Hindlimb muscle (tissue), 1 donor: ENCODE data around the gene KRTAP10-7. TPM values are rescaled to one million over a fixed set of nuclear protein-coding genes. Genes with fewer than 3 reads are reported as not detected.
"Not testable (repeated sequence)": the region's sequence is repeated elsewhere in the genome, so short reads cannot be mapped to it uniquely, and the experiment has no call there.

Source experiments
- DNase-seq: peaks from one replicate; pipeline ENCODE4 v3.0.0-alpha.2; 2013
- polyA plus RNA-seq: library from polyadenylated mRNA; unstranded; fragments of 120-200 nt; gene quantifications from one replicate; pipeline ENCODE4 v1.2.1, GENCODE V29; 2013; ENCODE audit not compliant: insufficient read length

KRTAP10-7 gene
- polyA plus RNA-seq, 1 donor = not detected

GRCh38 chr21:44590897-44591800, 9.2 kb upstream of the KRTAP10-7 start:
- not testable (repeated sequence) for DNase-seq

- DNase-seq = not testable (repeated sequence)
These were observed 8.6 kb upstream of the KRTAP10-7 start for GRCh38 chr21:44591801-44592130.

- no peak for DNase-seq
These were observed 7.7 kb upstream of the KRTAP10-7 start, which contains the start of gene KRTAP10-6 for GRCh38 chr21:44592446-44593311. TSS of gene KRTAP10-6 (minus strand) at chr21:44592505. CDS start at chr21:44592484, 21 bp downstream.

GRCh38 chr21:44593598-44594405, 6.6 kb upstream of the KRTAP10-7 start:
- no peak for DNase-seq

- DNase-seq = no peak
These were observed 5.9 kb upstream of the KRTAP10-7 start for GRCh38 chr21:44594406-44594916.

- DNase-seq = no peak
These were observed 4.9 kb upstream of the KRTAP10-7 start for GRCh38 chr21:44595524-44595923.

- no peak for DNase-seq
These were observed 4.2 kb upstream of the KRTAP10-7 start for GRCh38 chr21:44596068-44596725.

GRCh38 chr21:44598061-44598460, 2.3 kb upstream of the KRTAP10-7 start:
- no peak for DNase-seq

GRCh38 chr21:44599264-44600029, 950 bp upstream of the KRTAP10-7 start:
- no peak for DNase-seq

GRCh38 chr21:44601091-44601490, 694 bp downstream of the KRTAP10-7 start:
- DNase-seq = not testable (repeated sequence)

GRCh38 chr21:44601596-44602462, 1.4 kb downstream of the KRTAP10-7 start:
- DNase-seq = no peak

- no peak for DNase-seq
These were observed 2.1 kb downstream of the KRTAP10-7 start for GRCh38 chr21:44602463-44602850.

GRCh38 chr21:44603109-44603875, 2.9 kb downstream of the KRTAP10-7 start:
- no peak for DNase-seq

GRCh38 chr21:44603911-44604310, 3.5 kb downstream of the KRTAP10-7 start:
- DNase-seq = no peak

GRCh38 chr21:44606495-44606894, 6.1 kb downstream of the KRTAP10-7 start:
- no peak for DNase-seq

- DNase-seq = no peak
These were observed 8.8 kb downstream of the KRTAP10-7 start for GRCh38 chr21:44609193-44609592.

GRCh38 chr21:44610157-44610843, 9.9 kb downstream of the KRTAP10-7 start:
- DNase-seq = not testable (repeated sequence)

GRCh38 chr21:44611551-44611950, 11.2 kb downstream of the KRTAP10-7 start:
- no peak for DNase-seq
